Kasumi-1 (cell line): Measurements from ENCODE around the gene SBF2.
"Not testable (repeated sequence)": the region's sequence is repeated elsewhere in the genome, so short reads cannot be mapped to it uniquely, and the experiment has no call there.

Experiments used
- DNase-seq, 2 experiments: peaks; one replicate each; lab custom pipeline; 2025; lab: John Stamatoyannopoulos, UW

SBF2 gene

GRCh38 chr11:10197091-10197490 is 96.9 kb downstream of the SBF2 start:
- DNase-seq: no peak

GRCh38 chr11:10192036-10192435 is 102.0 kb downstream of the SBF2 start:
- no peak for DNase-seq

- DNase-seq: peak; percentile 78 to 83
Observed at GRCh38 chr11:10181811-10182210, 112.2 kb downstream of the SBF2 start.

- DNase-seq: no peak
Observed at GRCh38 chr11:10164621-10165020, 129.4 kb downstream of the SBF2 start.

GRCh38 chr11:10162222-10162621 is 131.8 kb downstream of the SBF2 start:
- DNase-seq: no peak

GRCh38 chr11:10160350-10160749 is 133.7 kb downstream of the SBF2 start:
- no peak for DNase-seq

- no peak for DNase-seq
Observed at GRCh38 chr11:10158461-10158860, 135.6 kb downstream of the SBF2 start.

GRCh38 chr11:10155793-10156490 is 138.1 kb downstream of the SBF2 start:
- no peak for DNase-seq

GRCh38 chr11:10150800-10151199 is 143.2 kb downstream of the SBF2 start:
- DNase-seq: no peak

GRCh38 chr11:10149553-10149952 is 144.5 kb downstream of the SBF2 start:
- no peak for DNase-seq

- no peak for DNase-seq
Observed at GRCh38 chr11:10147195-10147594, 146.8 kb downstream of the SBF2 start.

- DNase-seq: no peak
Observed at GRCh38 chr11:10144954-10145353, 149.1 kb downstream of the SBF2 start.

GRCh38 chr11:10139656-10140055 is 154.4 kb downstream of the SBF2 start:
- DNase-seq: no peak

- no peak for DNase-seq
Observed at GRCh38 chr11:10139143-10139542, 154.9 kb downstream of the SBF2 start.

GRCh38 chr11:10134975-10135481 is 159.0 kb downstream of the SBF2 start:
- DNase-seq: no peak

- not testable (repeated sequence) for DNase-seq
Observed at GRCh38 chr11:10134226-10134625, 159.8 kb downstream of the SBF2 start.

- DNase-seq: not testable (repeated sequence)
Observed at GRCh38 chr11:10133251-10133650, 160.8 kb downstream of the SBF2 start.

- no peak for DNase-seq
Observed at GRCh38 chr11:10130875-10131274, 163.1 kb downstream of the SBF2 start.

- not testable (repeated sequence) for DNase-seq
Observed at GRCh38 chr11:10129184-10129583, 164.8 kb downstream of the SBF2 start.

GRCh38 chr11:10125522-10126133 is 168.4 kb downstream of the SBF2 start:
- no peak for DNase-seq

- DNase-seq: peak; percentile 5 to 6
Observed at GRCh38 chr11:10122326-10123197, 171.5 kb downstream of the SBF2 start.

GRCh38 chr11:10118865-10119264 is 175.2 kb downstream of the SBF2 start:
- DNase-seq: no peak
